GM12801 (cell line): ENCODE data around the gene CCDC178.

Source experiments
- TF ChIP-seq, protein P1 (sequence below): IDR thresholded peaks from one replicate; pipeline ENCODE4 v1.5.1; 2011; ENCODE audit warnings: control low read depth; ENCODE audit not compliant: insufficient read length; ENCODE audit errors: extremely low read depth

CCDC178 gene

DNA sequence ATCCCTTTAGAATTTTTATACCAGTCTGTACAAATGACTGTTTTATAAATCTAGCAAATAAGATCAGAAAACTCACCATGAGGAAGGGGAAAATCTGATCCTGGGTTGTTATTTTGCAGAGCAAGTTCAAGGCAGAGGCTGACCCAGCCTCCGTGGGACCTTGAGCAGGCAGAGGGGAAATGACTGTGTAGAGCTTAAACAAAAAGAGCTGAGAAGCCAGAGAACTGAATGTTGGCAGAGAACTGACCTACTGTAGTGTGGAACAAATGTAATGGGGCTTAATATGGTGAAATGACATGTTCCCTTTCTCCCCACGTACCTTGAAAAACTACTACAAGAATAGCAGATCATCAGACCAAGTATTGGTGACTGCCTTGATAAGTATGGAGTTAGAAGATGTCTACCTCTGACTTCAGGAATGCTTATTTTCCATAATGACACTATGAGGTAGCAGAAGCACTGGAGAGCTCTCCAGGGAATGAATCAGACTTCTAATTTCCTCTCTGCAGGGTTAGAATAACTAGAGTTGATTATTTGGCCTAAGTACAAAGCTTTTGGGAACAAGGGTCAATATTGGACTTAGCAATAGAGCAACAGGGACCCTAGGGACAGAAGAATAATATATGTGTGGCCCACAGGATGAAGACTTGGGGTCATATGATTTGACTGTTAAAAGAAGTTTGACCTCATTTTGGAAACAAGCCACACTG, 304.4 kb downstream of the CCDC178 start:
- TF ChIP-seq, protein P1, sequence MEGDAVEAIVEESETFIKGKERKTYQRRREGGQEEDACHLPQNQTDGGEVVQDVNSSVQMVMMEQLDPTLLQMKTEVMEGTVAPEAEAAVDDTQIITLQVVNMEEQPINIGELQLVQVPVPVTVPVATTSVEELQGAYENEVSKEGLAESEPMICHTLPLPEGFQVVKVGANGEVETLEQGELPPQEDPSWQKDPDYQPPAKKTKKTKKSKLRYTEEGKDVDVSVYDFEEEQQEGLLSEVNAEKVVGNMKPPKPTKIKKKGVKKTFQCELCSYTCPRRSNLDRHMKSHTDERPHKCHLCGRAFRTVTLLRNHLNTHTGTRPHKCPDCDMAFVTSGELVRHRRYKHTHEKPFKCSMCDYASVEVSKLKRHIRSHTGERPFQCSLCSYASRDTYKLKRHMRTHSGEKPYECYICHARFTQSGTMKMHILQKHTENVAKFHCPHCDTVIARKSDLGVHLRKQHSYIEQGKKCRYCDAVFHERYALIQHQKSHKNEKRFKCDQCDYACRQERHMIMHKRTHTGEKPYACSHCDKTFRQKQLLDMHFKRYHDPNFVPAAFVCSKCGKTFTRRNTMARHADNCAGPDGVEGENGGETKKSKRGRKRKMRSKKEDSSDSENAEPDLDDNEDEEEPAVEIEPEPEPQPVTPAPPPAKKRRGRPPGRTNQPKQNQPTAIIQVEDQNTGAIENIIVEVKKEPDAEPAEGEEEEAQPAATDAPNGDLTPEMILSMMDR: no peak

DNA sequence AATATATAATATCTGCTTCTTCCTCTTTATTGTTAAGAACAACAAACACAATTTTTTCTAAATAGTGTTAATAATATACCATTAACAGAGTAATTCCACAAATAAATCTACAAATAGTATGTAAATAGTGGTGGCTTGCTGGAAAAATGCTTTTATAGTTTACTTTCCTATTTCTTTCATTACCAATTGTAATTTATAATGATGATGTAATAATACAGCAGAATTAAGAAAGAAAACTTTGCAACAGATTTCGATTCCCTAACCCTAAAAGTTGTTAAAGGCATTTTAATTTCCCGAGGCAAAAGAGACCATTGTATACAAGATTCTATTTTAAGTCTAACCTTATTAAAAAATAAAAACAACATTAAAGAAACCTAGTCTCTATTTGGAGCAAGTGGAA, 307.9 kb downstream of the CCDC178 start:
- TF ChIP-seq, protein P1: no peak

DNA sequence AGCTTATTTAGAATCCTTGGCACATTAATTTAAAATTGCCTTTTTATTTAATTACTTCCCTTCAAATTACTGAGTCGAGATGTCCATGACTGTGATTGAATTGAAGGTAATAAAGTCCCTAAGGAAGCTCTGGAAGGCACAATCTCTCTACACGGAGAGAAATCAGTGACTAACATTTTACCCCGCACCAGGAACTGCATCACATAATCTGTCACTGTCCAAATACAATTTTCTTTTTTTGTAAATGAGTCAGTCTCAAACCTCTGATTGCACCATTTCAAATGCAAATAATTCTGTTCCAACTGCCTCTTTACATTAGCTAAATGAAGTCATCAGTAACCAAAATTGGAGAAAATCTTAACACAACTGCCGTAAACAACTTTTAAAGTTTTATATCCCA, 311.9 kb downstream of the CCDC178 start:
- TF ChIP-seq, protein P1: no peak

DNA sequence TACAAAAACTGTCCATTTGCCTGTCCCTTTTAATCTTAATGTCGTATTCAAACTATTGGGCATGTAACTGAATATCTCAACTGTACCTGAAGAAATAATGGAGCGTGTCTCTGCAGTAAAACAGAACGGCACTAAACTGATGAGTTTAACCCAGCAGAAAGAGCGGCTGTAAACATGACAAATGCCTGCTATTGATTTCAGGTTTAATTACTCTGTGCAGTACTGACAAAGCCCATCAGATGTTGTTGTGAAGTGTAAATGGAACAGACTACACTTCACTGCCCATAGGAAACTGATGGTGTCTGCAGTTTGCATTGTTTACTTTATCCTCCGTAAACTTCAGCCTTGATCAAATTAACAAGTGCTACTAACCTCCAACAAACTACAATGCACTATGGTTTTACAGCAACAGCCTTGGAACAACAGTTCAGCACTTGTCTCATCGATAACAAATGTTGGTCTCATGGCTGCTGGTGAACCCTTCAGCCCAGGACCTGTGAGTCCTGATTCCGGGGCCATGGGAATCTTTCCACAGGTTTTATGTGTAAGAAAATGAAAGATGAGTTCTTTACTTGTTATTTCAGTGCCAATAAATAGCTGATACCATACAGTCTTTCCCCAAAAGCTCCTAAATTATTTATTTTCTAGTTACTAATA, 316.5 kb downstream of the CCDC178 start:
- TF ChIP-seq, protein P1: no peak

DNA sequence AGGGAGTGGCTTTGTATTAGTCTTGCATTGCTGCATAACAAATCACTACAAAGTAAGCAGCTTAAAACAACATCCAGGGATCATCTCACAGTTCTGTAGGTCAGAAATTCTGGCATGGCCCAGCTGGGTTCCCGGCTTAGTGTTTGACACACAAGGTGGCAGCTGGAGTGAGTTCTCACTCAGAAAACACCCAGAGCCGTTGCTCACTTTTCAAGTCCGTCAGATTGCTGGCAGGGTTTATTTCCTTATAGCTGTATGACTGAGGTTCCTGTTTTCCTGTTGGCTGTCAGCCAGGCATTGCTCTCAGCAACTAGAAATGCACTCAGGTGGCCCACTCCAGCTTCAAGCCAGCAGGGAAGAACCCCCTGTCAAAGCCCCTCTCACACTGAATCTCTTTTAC, 324.1 kb downstream of the CCDC178 start:
- TF ChIP-seq, protein P1: no peak

DNA sequence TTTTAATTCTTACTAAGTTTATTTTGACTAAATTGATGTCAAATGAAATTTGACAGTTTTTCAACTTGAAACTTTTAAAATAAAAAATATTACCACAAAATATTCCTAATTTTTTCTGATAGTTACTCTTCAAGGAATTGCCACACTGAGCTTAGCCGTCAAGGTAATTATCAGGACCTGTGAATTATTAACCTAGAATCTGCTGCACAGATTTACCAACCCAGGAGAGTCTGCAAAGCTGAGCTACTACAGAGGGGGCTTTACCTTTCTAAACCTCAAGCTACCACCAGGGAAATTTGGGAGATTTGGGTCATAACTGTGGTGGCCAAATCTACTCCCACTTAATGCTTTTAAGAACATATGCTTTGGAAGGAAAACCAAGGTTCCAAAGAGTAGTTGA, 324.6 kb downstream of the CCDC178 start:
- TF ChIP-seq, protein P1: no peak

DNA sequence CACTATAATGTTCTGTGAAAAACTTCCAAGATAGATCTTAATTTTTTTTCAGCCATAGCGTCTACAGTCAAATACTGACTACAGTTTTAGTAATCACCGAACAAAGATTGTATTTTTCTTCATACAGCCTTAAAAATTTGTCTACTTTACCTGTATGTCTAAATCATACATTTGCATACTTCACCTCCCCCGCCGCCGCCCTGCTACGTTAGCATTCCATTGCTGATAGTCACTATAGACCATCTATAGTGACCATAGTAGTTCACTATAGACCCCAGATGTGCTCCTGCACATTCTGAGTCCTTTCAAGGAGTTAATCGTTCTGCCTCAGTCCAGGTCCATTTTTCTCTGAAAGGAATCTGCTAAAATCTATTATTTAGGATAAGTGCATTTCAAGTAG, 325.0 kb downstream of the CCDC178 start:
- TF ChIP-seq, protein P1: no peak
